Inflammatory macrophage (primary cell): ENCODE data around the gene ADD3.

Experiments
- DNase-seq, 2 donors: peaks; one replicate each; pipeline ENCODE4 v3.0.0-alpha.2; 2020 to 2022

The ADD3 gene

DNA sequence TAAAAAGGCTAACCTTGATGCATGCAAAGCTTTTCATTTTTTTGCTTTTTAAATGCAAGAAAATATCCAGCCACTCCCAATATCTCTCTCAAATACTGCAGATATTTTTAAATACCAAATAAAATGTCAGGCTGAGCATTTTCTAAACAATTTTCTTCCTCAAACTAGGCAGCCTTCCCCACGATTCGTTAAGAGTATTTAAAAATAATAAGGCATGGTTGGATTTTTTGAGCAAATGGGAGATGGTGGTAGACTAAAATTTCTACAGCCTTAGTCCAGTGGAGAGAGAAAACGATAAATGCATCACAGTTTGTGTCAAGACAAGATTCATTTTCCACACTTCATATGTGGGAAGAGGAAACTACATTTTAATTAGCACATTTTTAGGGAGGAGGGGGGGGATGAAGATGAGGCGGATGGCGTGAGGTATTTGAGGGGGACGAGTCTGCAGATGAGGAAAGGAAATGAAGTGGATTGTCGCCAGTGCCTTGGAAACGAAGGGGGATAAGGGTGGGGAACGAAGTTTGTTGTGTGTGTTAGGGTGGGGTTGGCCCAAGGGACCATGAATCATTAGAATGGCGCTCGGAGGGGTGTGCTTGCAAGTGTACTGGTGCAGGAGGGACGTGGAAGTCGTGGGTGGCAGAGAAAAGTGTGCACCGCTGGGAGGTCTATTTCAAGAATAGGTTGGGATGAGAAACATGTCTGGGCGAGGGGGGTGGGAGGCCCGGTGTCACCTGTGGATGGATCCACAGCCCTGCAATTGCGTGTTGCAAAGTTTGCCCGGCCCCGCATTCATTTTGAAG is 1.2 kb upstream of the ADD3 start:
- no peak for DNase-seq

DNA sequence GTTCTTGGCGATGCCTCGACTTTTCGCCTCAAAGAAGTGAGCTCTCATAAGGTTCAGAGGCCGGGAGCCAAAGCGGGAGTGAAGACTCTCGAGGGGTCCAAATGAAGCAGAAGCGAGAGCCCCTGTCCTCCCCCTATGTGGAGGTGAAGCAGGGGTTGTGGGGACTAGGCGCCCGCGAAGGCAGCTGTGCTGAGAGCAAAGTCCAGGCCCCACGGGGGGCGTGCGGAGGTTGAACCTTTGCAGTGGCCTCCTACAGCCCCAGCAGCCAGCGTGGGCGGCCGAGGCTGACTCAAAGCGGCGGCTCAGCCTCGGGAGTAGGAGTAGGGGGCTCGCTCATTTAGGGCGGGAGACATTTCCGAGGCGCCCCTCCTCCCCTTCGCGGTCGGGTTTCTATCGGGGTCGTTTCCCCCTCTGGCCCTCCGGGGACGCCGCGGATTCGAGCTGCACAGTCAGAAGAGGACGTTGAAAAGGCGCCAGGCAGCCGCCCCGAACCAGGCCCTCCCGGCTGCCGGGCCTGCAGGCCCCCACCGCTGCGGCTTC is 553 bp upstream of the ADD3 start:
- DNase-seq = peak in 1 of 2 donors; percentile 63

DNA sequence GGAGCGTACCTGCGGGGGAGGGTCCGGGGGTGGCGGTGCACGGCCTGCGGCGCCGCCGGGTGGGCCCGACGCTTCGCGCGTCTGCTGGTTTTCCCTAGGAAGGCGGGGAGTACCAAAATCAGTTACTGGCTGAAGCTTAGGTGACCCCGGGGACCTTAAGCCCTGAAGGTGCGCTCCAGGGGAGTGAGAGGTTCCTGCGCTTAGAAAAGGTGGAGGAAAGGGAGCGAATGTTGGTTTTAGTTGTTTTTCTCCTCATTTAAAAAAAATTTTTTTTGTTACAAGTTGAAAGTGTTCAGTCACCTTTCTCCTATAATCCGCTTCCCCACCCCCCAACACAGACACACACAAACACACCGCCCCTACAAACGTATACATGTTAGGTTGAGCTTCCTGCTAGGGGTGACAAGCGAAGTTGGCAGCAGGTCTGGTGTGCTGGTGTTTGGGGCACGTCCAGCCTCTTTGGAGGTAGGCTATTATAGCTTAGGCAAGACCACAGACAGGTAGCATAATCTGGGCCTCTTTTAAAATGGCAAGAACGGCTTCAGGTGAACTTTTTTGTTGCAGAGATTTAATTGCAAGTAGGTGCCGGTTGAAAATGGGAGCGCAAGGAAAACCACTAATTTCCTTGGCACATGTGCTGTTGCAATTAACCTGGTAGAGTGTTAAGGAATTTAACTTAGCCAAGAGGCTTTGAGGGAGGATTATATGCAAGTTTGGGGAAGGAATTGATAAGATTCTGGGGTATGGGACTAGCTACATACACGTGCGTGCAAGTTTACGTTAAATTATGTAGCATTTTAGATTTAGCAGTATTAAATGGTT is 945 bp downstream of the ADD3 start:
- peak; percentile 7 to 13 for DNase-seq

DNA sequence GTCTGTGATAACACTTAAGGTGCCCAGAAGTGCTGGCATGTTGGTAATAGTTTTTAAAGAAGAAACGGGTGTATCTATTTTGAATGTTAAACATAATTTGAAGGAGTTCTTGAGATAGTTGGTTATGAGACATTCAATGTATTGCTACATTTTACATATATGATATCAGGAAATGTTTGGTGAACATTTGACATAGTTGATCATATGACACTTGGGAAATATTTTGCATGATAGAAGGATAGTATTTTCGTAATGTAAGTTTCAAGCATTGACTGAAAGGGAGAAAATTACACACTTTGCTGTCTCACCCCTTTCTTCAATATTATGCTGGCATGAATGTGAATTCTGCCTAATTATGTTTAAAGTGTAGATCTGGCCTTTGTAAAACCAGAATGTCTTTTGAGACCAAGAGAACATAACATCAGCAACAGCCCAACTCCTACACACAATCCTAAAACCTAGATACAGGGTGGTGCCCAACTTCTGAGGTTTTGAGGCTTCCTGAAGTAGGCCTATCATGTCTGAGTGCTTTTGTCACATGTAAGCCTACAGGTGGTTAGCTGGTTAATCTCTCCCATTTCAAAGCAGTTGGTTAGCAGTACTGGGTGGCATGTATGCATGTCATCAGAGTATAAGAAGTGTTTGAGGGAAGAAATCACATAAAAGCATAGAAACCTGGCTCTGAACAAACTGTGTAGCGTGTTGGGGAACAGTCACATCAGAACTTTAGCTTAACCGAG is 2.1 kb downstream of the ADD3 start:
- peak in 1 of 2 donors; percentile 54 for DNase-seq

DNA sequence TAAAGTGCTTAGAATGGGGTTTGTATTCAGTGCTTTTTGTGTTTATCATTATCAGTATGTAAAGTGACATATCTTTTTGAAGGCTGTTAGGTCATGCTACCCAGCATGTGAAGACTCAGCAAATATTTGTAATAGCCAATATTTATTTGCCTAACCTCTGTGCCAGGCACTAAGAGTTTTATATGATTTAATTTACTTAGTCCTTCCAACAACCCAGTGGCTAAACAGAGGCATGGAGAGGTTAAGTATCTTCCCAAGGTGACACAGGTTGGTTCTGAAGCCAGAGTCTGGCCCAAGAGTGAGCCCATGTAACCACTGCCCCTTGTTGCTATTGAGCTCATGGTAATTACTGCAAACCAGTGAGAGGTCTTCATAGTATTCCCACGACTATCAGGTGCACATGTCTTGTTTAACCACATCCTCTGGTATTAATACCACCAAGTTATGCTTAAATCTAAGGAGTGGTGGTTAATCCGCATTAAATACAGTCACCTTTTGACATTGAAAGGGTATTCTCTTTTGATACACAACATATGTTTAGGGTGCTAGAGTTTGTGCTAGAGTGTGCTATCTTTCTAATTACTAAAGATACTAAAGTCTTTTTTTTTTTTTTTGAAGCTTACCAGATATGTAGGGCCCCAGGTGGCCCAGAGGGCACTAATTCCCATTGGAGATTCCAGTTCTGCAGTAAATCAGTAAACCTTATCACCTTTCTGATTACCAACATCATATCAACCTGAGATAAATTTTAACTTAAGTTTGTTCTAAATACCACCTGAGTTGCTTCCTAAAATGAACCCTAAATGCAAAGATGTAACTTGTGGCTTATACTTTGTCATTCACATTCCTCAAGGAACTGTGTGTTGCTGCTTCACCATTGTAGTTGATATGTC is 2.9 kb downstream of the ADD3 start:
- DNase-seq = no peak

DNA sequence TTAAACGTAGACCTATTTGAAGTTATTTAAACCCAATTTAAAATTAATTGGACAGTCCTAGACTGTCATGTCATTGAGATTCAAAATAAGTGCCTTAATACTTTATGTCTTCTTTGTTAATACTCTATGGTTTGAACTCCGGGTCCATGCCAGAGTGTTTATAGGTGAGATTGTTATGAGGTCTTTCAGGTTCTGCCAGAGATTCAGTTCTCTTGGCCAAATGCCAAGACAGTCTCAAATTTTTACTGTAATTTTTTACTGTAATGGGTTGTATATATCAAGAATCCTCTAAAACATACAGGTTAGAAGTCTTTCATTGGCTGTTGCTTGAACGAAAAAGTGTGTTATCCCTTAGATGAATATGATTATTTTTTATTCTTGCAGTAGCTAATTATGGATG is 3.9 kb downstream of the ADD3 start:
- DNase-seq = no peak

DNA sequence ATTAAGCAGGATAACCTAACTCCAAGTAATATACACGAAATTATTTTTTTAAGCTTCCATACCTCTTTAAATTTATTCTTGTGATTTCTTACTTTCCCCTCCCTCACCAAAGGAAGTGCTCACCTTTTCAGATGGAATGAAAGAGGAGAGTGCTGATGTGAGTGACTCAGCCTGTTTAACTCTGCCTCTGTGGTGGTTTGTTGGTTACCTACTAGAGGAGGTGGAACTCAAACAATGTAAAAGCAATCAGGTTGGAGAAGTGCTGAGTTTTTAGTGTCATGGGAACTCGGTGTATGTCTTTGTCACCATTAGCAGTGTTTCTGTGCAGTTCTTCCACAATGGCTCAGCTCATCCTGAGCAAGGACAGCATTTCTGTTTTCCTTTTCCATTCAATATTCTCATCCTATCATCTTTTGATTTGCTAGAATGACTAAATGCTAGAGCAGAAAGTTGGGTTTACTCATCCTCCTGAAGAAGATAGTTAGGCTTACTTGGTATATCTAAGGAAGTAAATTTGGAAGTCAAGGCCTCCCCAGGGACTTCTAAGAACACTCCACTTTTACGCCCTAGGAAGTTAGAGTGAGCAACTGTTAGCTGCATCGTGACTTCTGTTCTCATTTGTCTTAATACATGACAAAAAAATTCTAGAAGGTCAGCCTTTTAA is 6.0 kb downstream of the ADD3 start:
- DNase-seq = no peak

DNA sequence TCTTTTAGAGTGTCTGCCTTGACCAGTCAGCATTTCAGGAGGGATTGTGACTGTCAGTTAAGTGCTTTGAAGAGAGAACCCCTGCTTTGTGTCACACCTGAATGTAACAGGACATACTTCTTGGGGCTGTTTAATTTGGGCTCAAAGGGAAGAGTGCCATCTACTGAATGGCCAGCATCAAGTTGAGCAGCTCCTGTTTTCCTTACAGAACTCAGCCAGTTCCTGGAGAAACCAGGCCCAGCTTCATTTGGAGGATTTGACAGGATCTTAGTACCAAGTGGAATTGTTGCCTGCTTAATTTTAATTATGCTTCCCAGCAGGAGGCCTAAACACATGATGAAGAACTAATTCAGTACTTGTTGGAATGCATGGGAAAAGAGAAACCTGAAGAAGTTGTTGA is 8.3 kb downstream of the ADD3 start:
- peak in 1 of 2 donors; percentile 20 for DNase-seq

DNA sequence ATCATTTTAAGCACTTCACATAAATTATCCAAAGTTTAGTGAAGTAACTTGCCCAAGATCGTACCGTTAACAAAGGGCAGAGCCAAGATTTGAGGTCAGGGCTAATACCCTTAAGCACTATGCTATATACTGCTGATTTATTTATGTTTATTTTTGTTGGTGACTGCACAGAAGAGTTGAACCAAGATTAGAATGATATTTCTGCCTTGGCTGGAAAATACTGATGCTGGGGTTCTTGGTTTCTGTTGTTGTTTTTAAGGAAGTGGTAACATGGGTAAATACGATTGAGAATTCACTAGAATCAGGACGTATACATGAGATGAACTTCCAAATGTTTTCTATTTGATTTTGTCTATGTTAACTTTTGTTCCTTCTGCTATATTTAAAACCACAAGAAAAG is 9.3 kb downstream of the ADD3 start:
- no peak for DNase-seq

DNA sequence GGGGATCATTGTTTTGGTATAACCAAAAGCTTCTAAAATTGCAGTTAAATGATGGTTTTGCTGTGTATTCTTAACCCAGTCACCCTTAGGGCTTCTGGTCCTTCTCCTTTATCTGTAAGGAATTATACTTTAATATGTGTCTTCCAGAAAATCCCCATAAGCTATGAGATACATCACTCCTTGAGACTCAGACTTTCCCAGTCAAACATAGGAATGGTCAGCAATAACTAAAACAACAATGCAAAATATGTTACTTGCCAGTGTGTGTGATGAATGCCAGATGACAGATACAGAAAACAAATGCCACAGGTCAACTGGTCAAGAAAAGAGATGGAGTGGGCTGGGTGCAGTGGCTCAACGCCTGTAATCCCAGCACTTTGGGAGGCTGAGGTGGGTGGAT is 10.1 kb downstream of the ADD3 start:
- no peak for DNase-seq

DNA sequence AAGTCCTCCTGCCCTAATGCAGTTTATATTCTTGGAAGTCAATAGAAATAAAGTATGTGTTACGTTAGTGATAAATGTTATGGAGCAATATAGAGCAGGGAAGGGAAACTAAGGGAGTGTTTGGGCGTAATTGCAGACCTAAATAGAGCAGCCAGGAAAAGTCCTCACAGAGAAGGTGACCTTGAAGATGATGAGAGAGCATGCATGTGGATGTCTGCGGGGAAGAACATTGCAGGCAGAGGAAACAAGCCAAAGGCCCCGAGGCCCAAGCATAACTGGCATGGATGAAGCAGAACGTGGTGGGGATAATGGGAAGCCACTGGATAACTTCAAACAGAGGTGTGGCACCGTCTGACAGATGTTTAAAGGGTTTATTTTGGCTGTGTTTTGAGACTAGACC is 12.5 kb downstream of the ADD3 start:
- no peak for DNase-seq

DNA sequence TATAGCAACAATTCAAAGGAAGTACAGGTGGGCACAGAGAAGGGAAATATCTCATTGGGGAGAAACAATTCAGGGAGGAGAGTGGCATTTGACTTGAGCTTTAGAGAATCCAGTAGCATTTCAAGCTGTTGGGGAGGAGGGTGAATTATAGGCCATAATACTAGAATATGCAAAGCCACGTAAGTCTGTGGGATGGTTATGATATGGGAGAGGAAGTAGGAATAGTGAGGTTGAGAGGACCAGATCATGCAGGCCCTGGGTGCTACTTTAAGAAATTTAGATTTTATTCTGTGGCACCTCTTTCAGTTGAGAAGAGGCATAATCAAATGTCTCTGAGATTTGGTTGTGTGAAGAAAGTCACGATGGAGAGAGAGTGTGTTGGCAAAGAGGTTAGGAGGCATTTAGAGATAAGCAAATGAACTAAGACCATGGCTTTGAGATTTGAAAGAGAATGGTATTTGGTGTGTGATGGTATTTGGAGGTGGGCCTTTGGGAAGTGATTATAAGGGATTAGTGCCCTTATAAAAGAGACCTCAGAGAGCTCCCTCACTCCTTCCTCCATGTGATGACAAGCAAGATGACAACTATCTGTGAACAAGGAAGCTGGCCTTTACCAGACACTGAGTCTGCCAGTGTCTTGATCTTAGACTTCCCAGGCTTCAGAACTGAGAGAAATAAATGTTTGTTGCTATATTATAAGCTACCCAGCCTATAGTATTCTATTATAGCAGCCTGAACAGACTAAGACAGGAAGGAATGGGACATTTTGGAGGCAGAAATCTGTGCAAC is 15.1 kb downstream of the ADD3 start:
- no peak for DNase-seq

DNA sequence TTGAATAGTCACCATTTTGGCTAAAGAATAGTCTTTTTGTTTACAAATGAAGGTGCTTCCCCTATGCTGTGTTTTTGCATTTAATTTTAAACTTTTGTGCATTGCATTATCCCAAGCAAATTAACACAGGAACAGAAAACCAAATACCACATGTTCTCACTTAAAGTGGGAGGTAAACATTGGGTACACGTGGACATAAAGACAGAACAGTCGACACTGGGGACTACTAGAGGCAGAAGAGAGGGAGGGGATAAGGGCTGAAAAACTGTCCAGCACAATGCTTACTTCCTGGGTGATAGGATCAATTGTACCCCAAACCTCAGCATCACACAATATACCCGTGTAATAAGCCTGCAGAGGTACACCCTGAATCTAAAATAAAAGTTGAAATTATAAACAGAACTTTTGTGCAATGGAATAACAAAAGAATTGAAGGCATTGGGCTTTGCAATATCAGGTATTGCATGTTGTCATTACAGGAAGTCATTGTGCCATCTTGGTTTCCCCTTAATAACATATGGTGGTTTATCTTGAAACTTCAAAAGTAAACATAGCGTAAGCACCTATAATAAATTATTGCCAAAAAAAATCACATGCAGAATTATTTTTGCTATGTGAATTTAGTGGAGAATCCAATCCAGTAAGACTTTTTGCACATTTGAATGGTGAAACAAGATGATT is 16.1 kb downstream of the ADD3 start:
- peak in 1 of 2 donors; percentile 36 for DNase-seq

DNA sequence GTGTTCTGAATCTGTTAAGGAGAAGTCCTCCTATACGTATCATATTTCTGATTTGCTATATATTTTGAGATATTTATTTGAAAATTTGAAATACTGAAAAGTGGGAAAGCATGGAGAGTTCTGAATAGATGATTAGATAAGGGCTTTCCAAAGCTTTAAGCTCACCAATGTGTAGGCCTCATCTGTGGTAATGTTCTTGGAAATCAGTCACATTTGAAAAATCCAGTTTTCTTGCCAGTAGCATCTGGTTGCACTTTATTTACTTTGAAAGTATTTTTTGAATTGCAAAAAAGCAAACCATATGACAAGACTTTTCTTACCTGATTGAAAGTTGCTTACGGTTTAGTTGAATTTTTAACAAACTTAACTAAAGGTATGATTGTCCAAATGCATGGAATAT is 21.7 kb downstream of the ADD3 start:
- no peak for DNase-seq

DNA sequence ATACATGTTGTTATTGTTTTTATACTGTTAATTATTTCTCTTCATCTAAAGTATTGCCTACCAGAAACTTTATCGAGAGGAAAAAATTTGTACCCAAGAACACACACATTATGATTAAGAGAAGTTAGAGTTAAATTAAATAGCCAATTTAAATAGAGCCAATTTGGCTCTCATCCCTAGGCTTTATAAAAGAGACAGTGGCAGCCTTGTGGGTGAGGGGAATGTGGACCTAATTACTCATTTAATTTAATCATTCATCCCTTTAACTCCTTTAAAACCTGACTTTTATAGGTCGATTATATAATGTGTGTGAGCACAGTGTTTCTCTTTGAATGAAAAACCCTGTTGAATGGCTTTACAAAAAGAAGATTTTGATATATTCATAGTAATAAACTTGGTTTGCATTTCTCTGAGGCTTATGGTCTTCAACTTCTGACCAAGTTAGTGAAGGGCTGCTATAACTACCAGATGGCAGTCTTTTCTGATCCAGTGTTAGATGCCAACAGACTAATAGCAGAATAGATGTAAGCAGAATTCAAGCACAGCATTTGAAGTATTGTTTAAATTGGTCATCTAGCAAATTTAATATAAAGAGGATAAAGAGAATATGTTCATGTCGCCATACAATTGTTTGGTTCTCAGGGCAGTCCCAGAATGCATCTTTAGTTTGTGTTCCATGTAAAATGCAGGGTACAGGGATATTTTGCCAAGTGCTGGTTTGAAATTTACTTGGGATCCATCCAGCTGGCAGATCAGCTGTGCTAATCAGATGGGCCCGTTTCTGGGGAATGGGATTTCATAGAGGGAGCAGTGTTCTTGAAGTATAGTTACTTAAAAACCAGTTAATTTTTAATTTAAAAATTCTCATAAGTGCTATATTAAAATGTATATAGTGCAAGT is 25.3 kb downstream of the ADD3 start:
- DNase-seq = no peak

DNA sequence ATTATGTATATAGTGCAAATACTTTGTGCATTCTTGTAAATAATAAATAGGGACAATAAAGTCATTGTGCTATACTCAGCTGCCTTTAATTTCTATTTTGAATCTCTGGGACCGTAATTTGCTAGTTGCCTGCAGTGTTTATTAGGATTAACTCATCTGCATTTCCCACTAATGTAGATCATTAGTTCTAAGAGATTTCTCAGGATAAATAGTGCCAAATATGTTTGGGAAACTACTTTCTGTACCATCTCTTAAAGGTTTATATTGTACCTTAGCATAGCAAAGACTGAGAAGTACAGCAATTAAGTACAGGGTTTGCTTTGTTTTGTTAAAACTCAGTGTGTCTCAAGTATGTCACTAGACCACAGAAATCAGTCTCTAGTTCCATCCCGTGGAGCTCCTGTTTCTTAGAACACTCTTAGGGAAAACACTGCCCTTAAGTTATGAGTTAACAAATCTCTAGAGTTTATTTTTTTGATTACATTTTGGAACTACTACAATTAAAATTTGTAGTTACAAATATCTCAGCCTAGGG is 26.0 kb downstream of the ADD3 start:
- DNase-seq = no peak

DNA sequence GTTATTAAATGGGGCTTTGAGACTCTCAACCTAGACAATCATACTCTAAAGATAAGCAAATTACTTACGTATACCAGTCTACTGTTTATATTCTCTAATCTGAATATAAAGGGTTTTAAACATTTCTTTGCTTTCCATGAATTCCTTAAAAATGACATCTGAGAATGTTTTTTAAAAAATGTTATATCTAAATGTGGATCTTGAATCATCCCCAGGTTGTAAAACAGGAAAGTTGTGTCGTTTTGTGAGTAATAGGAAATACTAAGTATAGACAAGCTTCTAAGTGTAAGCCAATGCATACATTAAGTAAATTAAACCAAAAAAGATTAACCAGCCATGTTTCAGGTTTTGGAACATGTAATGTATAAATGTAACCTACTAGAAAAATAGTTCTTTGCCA is 26.8 kb downstream of the ADD3 start:
- DNase-seq = no peak

DNA sequence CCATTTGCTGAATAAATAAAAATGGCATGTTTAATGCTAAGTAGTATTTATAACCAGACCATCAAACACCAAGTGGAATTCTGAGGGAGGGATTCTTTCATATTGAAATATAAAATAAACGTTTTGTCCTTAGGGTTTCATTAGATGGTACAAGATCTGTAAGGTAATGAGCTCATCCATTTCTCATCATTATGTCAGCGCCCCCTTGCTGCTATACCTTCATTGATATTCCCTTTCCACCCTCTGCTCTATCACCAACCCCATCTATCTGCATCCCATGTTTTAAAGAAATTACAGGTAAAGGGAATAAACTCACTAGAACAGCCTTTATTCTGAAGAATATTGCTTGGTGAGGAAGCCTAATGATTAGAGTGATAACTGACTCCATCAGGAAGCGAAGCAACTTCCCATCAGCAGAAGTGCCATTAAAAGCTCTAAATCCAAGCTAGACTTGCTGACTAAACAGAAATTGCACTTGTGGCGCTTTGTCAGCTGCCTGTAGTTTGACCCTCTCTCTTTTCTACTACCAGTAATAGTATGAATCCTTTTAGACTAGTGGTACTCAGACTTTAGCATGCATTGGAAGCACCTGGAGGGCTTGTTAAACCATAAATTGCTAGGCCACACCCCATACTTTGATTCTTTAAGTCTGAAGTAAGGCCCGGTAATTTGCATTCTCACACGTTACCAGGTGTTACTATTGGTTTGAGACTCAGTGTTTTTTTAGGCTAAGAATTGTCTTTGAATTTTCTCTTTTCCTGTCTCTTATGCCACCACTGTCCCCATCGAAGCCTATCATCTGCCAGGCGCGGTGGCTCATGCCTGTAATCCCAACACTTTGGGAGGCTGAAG is 27.5 kb downstream of the ADD3 start:
- DNase-seq = no peak
